HCT116 (cell line): Measurements from ENCODE around the gene DIP2B. TPM values are rescaled to one million over a fixed set of nuclear protein-coding genes. Genes with fewer than 3 reads are reported as not detected.

Source experiments
- ATAC-seq: fragments of 200-7000 bp; cut with Tn5 transposase; 2 replicates; pipeline ENCODE4 v1.9.1; 2020; ENCODE audit warnings: mild to moderate bottlenecking, moderate library complexity
- BruUV-seq: library from RNA; stranded (reverse); fragments of 400-500 nt; replicated peaks from 2 replicates; lab custom pipeline; 2021; lab: Mats Ljungman, UMichigan
- CTCF ChIA-PET: fragments of 300-600 bp; sonication (Branson Sonifier 250); formaldehyde crosslinking; loops from one replicate; lab custom pipeline; 2021; ENCODE audit warnings: antibody characterized with exemption; lab: Charles Lee
- POLR2A ChIA-PET: fragments of 300-600, 350-600 bp; sonication (Branson Sonifier 250); formaldehyde crosslinking; loops from one replicate; lab custom pipeline; 2021; ENCODE audit warnings: antibody characterized with exemption; lab: Charles Lee
- RAD21 ChIA-PET, 2 experiments: fragments of 300-600 bp; sonication (Branson Sonifier 250); formaldehyde crosslinking; loops; one replicate each; lab custom pipeline; 2023; ENCODE audit warnings: low total read pairs in 2 of 2; ENCODE audit not compliant: uncharacterized antibody in 2 of 2, unreplicated experiment in 2 of 2, low non-redundant PET in 1 of 2; lab: Charles Lee
- DNase-seq: peaks from one replicate; pipeline ENCODE4 v3.0.0-alpha.2; 2010; ENCODE audit warnings: low read depth, low spot score
- H2AFZ ChIP-seq: fragments of 200-600 bp; shearing (Covaris generic), sonication (generic); 2 replicates; pipeline ENCODE4 v1.6.1; 2017; ENCODE audit warnings: low read depth, mixed run types, mixed read lengths, antibody characterized with exemption, low read length; ENCODE audit not compliant: poor library complexity, severe bottlenecking
- H3K27ac ChIP-seq: 2 replicates; pipeline ENCODE4 v1.5.1; 2012; ENCODE audit warnings: low read depth, low read length
- H3K27me3 ChIP-seq: fragments of 200-600 bp; sonication (generic); 2 replicates; pipeline ENCODE4 v1.6.1; 2016; ENCODE audit warnings: mixed run types, low read length, mixed read lengths; ENCODE audit not compliant: insufficient read depth
- H3K36me3 ChIP-seq, 2 experiments: fragments of 200-500 bp in 1 of 2; fragments of 200-600 bp in 1 of 2; sonication (Bioruptor generic) in 1 of 2; sonication (generic) in 1 of 2; 2 replicates each; pipeline versions ENCODE4 v1.5.1 to v1.6.1; 2014 to 2016; ENCODE audit warnings: low read length in 2 of 2, inconsistent platforms in 1 of 2, mixed read lengths in 1 of 2, mixed run types in 1 of 2; ENCODE audit not compliant: insufficient read depth in 2 of 2, control insufficient read depth in 1 of 2
- H3K4me1 ChIP-seq, 2 experiments: fragments of 200-600 bp in 1 of 2; sonication (generic) in 1 of 2; 2 replicates each; pipeline versions ENCODE4 v1.5.1 to v1.6.1; 2012 to 2017; ENCODE audit warnings: low read length in 2 of 2, inconsistent platforms in 1 of 2, mild to moderate bottlenecking in 1 of 2, mixed read lengths in 1 of 2, mixed run types in 1 of 2, moderate library complexity in 1 of 2; ENCODE audit not compliant: insufficient read depth in 2 of 2, control insufficient read depth in 1 of 2
- H3K4me2 ChIP-seq: fragments of 200-600 bp; sonication (generic); 2 replicates; pipeline ENCODE4 v1.6.1; 2017; ENCODE audit warnings: mixed run types, low read length, mixed read lengths
- H3K4me3 ChIP-seq, 2 experiments: fragments of 200-600 bp in 1 of 2; sonication (generic) in 1 of 2; replicated peaks in 1 of 2; 2 replicates each; pipeline ENCODE4 v1.5.1; 2011 to 2016; ENCODE audit warnings: low read length in 2 of 2, control low read depth in 1 of 2, low read depth in 1 of 2, mild to moderate bottlenecking in 1 of 2, mixed read lengths in 1 of 2, mixed run types in 1 of 2
- H3K79me2 ChIP-seq: fragments of 200-600 bp; sonication (generic); 2 replicates; pipeline ENCODE4 v1.6.1; 2017; ENCODE audit warnings: mild to moderate bottlenecking, mixed run types, low read length, moderate library complexity, mixed read lengths; ENCODE audit not compliant: insufficient read depth
- H3K9ac ChIP-seq: fragments of 200-600 bp; sonication (generic); 2 replicates; pipeline ENCODE4 v1.6.1; 2016; ENCODE audit warnings: low read length, mixed read lengths
- H3K9me2 ChIP-seq: fragments of 200-600 bp; sonication (generic), shearing (Covaris generic); 2 replicates; pipeline ENCODE4 v1.6.1; 2017; ENCODE audit warnings: mixed run types, mild to moderate bottlenecking, moderate library complexity; ENCODE audit not compliant: insufficient read depth
- H3K9me3 ChIP-seq, 2 experiments: fragments of 200-500 bp in 1 of 2; fragments of 200-600 bp in 1 of 2; sonication (Bioruptor generic) in 1 of 2; sonication (generic) in 1 of 2; 2 replicates each; pipeline ENCODE4 v1.6.1; 2014 to 2017; ENCODE audit warnings: low read length in 2 of 2, mixed read lengths in 2 of 2, inconsistent platforms in 1 of 2, low read depth in 1 of 2, mild to moderate bottlenecking in 1 of 2, mixed run types in 1 of 2, moderate library complexity in 1 of 2; ENCODE audit not compliant: control insufficient read depth in 1 of 2, insufficient read depth in 1 of 2
- H4K20me1 ChIP-seq: fragments of 200-600 bp; sonication (generic), shearing (Covaris generic); 2 replicates; pipeline ENCODE4 v1.6.1; 2017; ENCODE audit warnings: mixed run types, mild to moderate bottlenecking, moderate library complexity; ENCODE audit not compliant: insufficient read depth
- ATF3 ChIP-seq: IDR thresholded peaks from 2 replicates; pipeline ENCODE4 v1.6.1; 2012
- CEBPB ChIP-seq: IDR thresholded peaks from 2 replicates; pipeline ENCODE4 v1.6.1; 2012; ENCODE audit warnings: low read depth
- EGR1 ChIP-seq: IDR thresholded peaks from 2 replicates; pipeline ENCODE4 v1.6.1; 2012; ENCODE audit warnings: low read depth
- ELF1 ChIP-seq: IDR thresholded peaks from 2 replicates; pipeline ENCODE4 v1.6.1; 2012; ENCODE audit warnings: low read depth, borderline replicate concordance
- EZH2 ChIP-seq: fragments of 200-600 bp; sonication (generic); IDR thresholded peaks from 2 replicates; pipeline ENCODE4 v1.6.1; 2017; ENCODE audit warnings: antibody characterized with exemption, mixed run types
- EZH2phosphoT487 ChIP-seq: fragments of 200-600 bp; IDR thresholded peaks from 2 replicates; pipeline ENCODE4 v1.6.1; 2018; ENCODE audit warnings: antibody characterized with exemption, borderline replicate concordance
- JUND ChIP-seq: IDR thresholded peaks from 2 replicates; pipeline ENCODE4 v1.6.1; 2012
- POLR2AphosphoS5 ChIP-seq: IDR thresholded peaks from 2 replicates; pipeline ENCODE4 v1.6.1; 2011; ENCODE audit warnings: mild to moderate bottlenecking, low read depth, low read length, moderate library complexity
- SP1 ChIP-seq: IDR thresholded peaks from 2 replicates; pipeline ENCODE4 v1.6.1; 2012; ENCODE audit warnings: low read depth
- SRF ChIP-seq: IDR thresholded peaks from 2 replicates; pipeline ENCODE4 v1.6.1; 2012; ENCODE audit warnings: low read depth
- intact Hi-C: fragments of 100-400 bp; cut with micrococcal nuclease; formaldehyde crosslinking; loops from 2 replicates; pipeline ENCODE4 v1.10.0; 2022
- total RNA-seq: library from RNA; stranded (reverse); gene quantifications from one replicate; pipeline ENCODE4 v1.2.1, GENCODE V29; 2021; ENCODE audit not compliant: unreplicated experiment
- TF ChIP-seq, protein P1 (sequence below), 3 experiments: fragments of 200-600 bp in 1 of 3; sonication (generic) in 1 of 3; IDR thresholded peaks in 2 of 3; conservative IDR thresholded peaks in 1 of 3; 2 replicates each; pipeline ENCODE4 v1.5.1; 2012 to 2017; ENCODE audit warnings: low read depth in 2 of 3, low read length in 2 of 3, antibody characterized with exemption in 1 of 3, borderline replicate concordance in 1 of 3, control low read depth in 1 of 3, mild to moderate bottlenecking in 1 of 3, mixed read lengths in 1 of 3, mixed run types in 1 of 3, moderate library complexity in 1 of 3; ENCODE audit not compliant: insufficient read depth in 1 of 3

The DIP2B gene
- total RNA-seq, 1 experiment from 2014 or later = 32.3 TPM

- H3K4me3 ChIP-seq = no peak overlapping the region
- no peaks in the 10 kb centered on the region for H3K9me3 ChIP-seq
- no peak overlapping the region for H2AFZ ChIP-seq
- ChIA-PET POLR2A (no interaction called here), CTCF (no interaction called here), RAD21 (no interaction called here)
- no peaks in the 10 kb centered on the region for H3K27me3 ChIP-seq
- H3K9me2 ChIP-seq = no peaks in the 10 kb centered on the region
- H3K36me3 ChIP-seq = peaks cover 0 to 17% of the 10 kb centered on the region in 2 experiments; a peak in 3 of 4 replicates
- no peak overlapping the region for H3K27ac ChIP-seq
- no peaks in the 10 kb centered on the region for H4K20me1 ChIP-seq
- no peak for ATAC-seq
- no TSS peak for BruUV-seq
- intact Hi-C loops = no loop called here
- DNase-seq = no peak
- TF ChIP-seq SRF = no peak
- TF ChIP-seq, all 23 proteins: peak for 0
- H3K4me1 ChIP-seq = no peaks in the 10 kb centered on the region
- no peaks in the 10 kb centered on the region for H3K79me2 ChIP-seq
- no peak overlapping the region for H3K9ac ChIP-seq
- H3K4me2 ChIP-seq = no peak overlapping the region
These were observed 180.9 kb downstream of the DIP2B start for GRCh38 chr12:50685641-50686040.

- intact Hi-C loops = no loop called here
- H3K9me3 ChIP-seq = no peaks in the 10 kb centered on the region
- H3K36me3 ChIP-seq = peaks cover 0 to 17% of the 10 kb centered on the region in 2 experiments; a peak in 3 of 4 replicates
- no TSS peak for BruUV-seq
- no peak for TF ChIP-seq CEBPB
- no peak for TF ChIP-seq EZH2phosphoT487
- no peak for TF ChIP-seq ELF1
- no peak for TF ChIP-seq EGR1
- no peak for TF ChIP-seq JUND
- TF ChIP-seq SP1 = no peak
- TF ChIP-seq, protein P1, sequence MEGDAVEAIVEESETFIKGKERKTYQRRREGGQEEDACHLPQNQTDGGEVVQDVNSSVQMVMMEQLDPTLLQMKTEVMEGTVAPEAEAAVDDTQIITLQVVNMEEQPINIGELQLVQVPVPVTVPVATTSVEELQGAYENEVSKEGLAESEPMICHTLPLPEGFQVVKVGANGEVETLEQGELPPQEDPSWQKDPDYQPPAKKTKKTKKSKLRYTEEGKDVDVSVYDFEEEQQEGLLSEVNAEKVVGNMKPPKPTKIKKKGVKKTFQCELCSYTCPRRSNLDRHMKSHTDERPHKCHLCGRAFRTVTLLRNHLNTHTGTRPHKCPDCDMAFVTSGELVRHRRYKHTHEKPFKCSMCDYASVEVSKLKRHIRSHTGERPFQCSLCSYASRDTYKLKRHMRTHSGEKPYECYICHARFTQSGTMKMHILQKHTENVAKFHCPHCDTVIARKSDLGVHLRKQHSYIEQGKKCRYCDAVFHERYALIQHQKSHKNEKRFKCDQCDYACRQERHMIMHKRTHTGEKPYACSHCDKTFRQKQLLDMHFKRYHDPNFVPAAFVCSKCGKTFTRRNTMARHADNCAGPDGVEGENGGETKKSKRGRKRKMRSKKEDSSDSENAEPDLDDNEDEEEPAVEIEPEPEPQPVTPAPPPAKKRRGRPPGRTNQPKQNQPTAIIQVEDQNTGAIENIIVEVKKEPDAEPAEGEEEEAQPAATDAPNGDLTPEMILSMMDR (IDR thresholded peaks at IDR 0.05 in 2 of 3, conservative IDR thresholded peaks at IDR 0.05 in 1 of 3; ENCODE audit: borderline replicate concordance in 1 of 3, insufficient read depth in 1 of 3, low read depth in 2 of 3, low read length in 2 of 3) = no peak
- no peak for TF ChIP-seq POLR2AphosphoS5
- TF ChIP-seq EZH2 = no peak
- no peak for TF ChIP-seq ATF3
- TF ChIP-seq, all 23 proteins: peak for 0
- Histone ChIP-seq H3K9me2 (no peaks in the 10 kb centered on the region), H3K79me2 (no peaks in the 10 kb centered on the region), H2AFZ (no peak overlapping the region), H3K4me1 (no peaks in the 10 kb centered on the region), H3K27me3 (no peaks in the 10 kb centered on the region), H3K9ac (no peak overlapping the region), H4K20me1 (no peaks in the 10 kb centered on the region), H3K4me3 (no peak overlapping the region), H3K4me2 (no peak overlapping the region), H3K27ac (no peak overlapping the region)
- ATAC-seq (no peak), DNase-seq (no peak)
- POLR2A ChIA-PET = no interaction called here
- RAD21 ChIA-PET = no interaction called here
- CTCF ChIA-PET = no interaction called here
These were observed 181.6 kb downstream of the DIP2B start for GRCh38 chr12:50686406-50686805.
